ENCODE measurements around the gene SMPD4. TPM values are rescaled to one million over a fixed set of nuclear protein-coding genes. Genes with fewer than 3 reads are reported as not detected.
"Not testable (repeated sequence)": the region's sequence is repeated elsewhere in the genome, so short reads cannot be mapped to it uniquely, and the experiment has no call there.

SMPD4 gene
- total RNA-seq, 4 donors from 2014 or later: 29.7 to 44.4 (median 38.6) TPM

GRCh38 chr2:130160131-130160530, 21.3 kb downstream of the SMPD4 start:
- WGBS, 2 donors: 91 to 100% methylated on average over 6 of the region's 6 CpGs
- intact Hi-C loops (cut with DNase I; ENCODE audit: low total_unique reads): no loop called here
- no peak overlapping the region for H3K4me3 ChIP-seq (ENCODE audit: low read depth, poor library complexity, severe bottlenecking)
- no peak for DNase-seq (ENCODE audit: low spot score in 2 of 2)
- TF ChIP-seq, protein P1, sequence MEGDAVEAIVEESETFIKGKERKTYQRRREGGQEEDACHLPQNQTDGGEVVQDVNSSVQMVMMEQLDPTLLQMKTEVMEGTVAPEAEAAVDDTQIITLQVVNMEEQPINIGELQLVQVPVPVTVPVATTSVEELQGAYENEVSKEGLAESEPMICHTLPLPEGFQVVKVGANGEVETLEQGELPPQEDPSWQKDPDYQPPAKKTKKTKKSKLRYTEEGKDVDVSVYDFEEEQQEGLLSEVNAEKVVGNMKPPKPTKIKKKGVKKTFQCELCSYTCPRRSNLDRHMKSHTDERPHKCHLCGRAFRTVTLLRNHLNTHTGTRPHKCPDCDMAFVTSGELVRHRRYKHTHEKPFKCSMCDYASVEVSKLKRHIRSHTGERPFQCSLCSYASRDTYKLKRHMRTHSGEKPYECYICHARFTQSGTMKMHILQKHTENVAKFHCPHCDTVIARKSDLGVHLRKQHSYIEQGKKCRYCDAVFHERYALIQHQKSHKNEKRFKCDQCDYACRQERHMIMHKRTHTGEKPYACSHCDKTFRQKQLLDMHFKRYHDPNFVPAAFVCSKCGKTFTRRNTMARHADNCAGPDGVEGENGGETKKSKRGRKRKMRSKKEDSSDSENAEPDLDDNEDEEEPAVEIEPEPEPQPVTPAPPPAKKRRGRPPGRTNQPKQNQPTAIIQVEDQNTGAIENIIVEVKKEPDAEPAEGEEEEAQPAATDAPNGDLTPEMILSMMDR (IDR thresholded peaks at IDR 0.05): no peak
- no peak for TF ChIP-seq POLR2A (IDR thresholded peaks at IDR 0.05)

- intact Hi-C loops (cut with DNase I; ENCODE audit: low total_unique reads): not testable (repeated sequence)
These were observed 22.0 kb downstream of the SMPD4 start for GRCh38 chr2:130159376-130159775.

GRCh38 chr2:130158631-130159030, 22.8 kb downstream of the SMPD4 start:
- intact Hi-C loops (cut with DNase I; ENCODE audit: low total_unique reads): no loop called here
- no peak for DNase-seq (ENCODE audit: low spot score in 2 of 2)
- no peak overlapping the region for H3K4me3 ChIP-seq (ENCODE audit: low read depth, poor library complexity, severe bottlenecking)
- no peak for TF ChIP-seq POLR2A (IDR thresholded peaks at IDR 0.05)
- TF ChIP-seq, protein P1 (IDR thresholded peaks at IDR 0.05): no peak
- 90 to 91% methylated on average over 9 of the region's 9 CpGs for WGBS, 2 donors

More at GRCh38 chr2:130159376-130159775, 22.0 kb downstream of the SMPD4 start:
- not testable (repeated sequence) for DNase-seq (ENCODE audit: low spot score in 2 of 2); H3K4me3 ChIP-seq (ENCODE audit: low read depth, poor library complexity, severe bottlenecking)
- WGBS, 2 donors: 83 to 94% methylated on average over 4 of the region's 4 CpGs

DNA sequence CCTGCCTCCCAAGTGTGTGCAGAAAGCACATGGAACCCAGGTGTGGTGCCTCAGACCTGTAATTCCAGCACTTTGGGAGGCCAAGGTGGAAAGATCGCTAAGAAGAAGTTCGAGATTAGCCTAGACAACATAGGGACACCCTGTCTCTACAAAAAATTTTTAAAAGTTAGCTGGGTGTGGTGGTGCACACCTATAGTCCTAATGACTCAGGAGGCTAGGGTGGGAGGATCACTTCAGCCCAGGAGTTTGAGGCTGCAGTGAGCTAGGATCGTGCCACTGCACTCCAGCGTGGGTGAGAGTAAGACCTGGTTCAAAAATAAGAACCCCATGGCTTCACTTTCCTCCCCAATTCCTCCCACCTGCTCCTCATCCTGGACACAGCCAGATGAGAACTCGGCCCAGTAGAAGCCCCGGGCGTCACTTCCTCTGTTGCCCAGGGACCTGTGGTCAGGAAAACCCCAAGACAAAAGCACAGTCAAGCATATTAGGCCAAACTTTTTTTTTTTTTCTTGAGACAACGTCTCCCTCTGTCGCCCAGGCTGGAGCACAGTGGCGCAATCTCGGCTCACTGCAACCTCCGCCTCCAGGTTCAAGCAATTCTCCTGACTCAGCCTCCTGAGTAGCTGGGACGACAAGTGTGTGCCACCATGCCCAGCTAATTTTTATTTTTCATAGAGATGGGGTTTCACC, 23.4 kb downstream of the SMPD4 start:
- intact Hi-C loops (cut with DNase I; ENCODE audit: low total_unique reads); H3K4me3 ChIP-seq (ENCODE audit: low read depth, poor library complexity, severe bottlenecking); DNase-seq (ENCODE audit: low spot score in 2 of 2): not testable (repeated sequence)
- WGBS, 2 donors: 76 to 92% methylated on average over 13 of the region's 13 CpGs

- DNase-seq (ENCODE audit: low spot score in 2 of 2); H3K4me3 ChIP-seq (ENCODE audit: low read depth, poor library complexity, severe bottlenecking); intact Hi-C loops (cut with DNase I; ENCODE audit: low total_unique reads): not testable (repeated sequence)
- 80 to 82% methylated on average over 5 to 8 of the region's 12 CpGs for WGBS, 2 donors
These were observed 24.0 kb downstream of the SMPD4 start for GRCh38 chr2:130157354-130157753.

DNA sequence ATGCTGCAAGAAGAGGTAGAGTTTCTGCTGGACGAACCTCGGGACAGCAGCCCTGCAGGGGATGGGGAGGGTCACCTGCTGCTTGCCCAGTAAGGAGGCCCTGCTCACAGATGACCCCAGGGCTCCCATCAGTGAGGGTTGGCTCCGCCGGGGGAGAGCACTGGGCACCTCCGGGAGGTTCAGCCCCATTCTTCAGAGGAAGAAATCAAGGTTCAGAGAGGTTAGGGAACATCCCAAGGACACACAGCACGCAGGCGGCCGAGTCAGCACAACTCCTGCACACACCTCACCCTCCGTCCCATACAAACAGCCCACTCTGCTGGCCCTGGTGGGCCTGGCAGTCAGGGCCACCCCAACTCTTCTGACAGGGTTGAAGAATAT, 24.8 kb downstream of the SMPD4 start:
- 93 to 95% methylated on average over 9 of the region's 9 CpGs for WGBS, 2 donors
- TF ChIP-seq POLR2A (IDR thresholded peaks at IDR 0.05): no peak
- TF ChIP-seq, protein P1 (IDR thresholded peaks at IDR 0.05): no peak
- DNase-seq (ENCODE audit: low spot score in 2 of 2): no peak
- H3K4me3 ChIP-seq (ENCODE audit: low read depth, poor library complexity, severe bottlenecking): no peak overlapping the region
- intact Hi-C loops (cut with DNase I; ENCODE audit: low total_unique reads): no loop called here

DNA sequence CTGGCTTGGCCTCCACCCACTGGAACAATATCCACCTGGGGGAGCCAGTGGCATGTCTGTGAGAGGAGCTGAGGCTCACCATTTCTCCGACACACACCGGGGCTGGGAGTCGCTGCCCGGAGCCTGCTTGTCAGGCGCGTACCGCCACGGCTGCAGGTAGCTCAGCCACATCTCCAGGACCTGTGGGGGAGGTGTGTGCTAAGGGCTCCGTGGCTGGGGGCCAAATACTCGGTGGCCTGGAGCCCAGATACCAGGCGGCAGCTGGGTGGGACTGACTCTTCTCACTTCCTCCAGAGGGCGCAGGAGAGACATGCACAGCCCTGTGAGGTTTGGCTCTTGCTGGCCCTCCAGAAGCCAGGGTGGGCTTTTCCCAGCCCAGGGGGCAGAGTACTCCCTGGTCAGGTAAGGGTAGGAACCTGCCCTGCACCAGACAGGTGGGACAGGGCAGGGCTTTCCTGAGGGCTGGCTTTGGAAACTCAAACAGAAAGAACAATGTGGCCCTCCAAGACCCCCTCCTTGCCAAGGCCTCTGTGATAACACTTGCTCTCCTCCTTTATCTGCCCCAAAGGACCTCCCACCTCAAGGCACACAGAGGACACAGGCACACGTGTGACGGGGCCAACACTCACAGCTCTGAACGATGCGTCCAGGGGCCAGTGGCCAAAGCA, 25.3 kb downstream of the SMPD4 start:
- intact Hi-C loops (cut with DNase I; ENCODE audit: low total_unique reads); H3K4me3 ChIP-seq (ENCODE audit: low read depth, poor library complexity, severe bottlenecking); DNase-seq (ENCODE audit: low spot score in 2 of 2): not testable (repeated sequence)
- 64% methylated on average over 15 of the region's 16 CpGs; no CpG with 5 or more reads in 1 of the 2 donors for WGBS, 2 donors

Measured in lower leg skin (tissue), 4 donors.